WTC11 (cell line): ENCODE results near the gene CERS4. TPM values are rescaled to one million over a fixed set of nuclear protein-coding genes. Genes with fewer than 3 reads are reported as not detected.
A peak's percentile ranks its signal among the peaks of the same experiment; 100 is the strongest.

Source experiments
- ATAC-seq: fragments of 200-7000 bp; cut with Tn5 transposase; 2 replicates; pipeline ENCODE4 v1.10.0; 2021; ENCODE audit warnings: mild to moderate bottlenecking, moderate library complexity
- CTCF ChIA-PET: fragments of 300-600 bp; sonication (Branson Sonifier 250); formaldehyde crosslinking; loops from one replicate; lab custom pipeline; 2021; ENCODE audit warnings: antibody characterized with exemption; lab: Charles Lee
- POLR2A ChIA-PET: fragments of 350-600 bp; sonication (Branson Sonifier 250); formaldehyde crosslinking; loops from one replicate; lab custom pipeline; 2021; ENCODE audit warnings: antibody characterized with exemption; lab: Charles Lee
- DNase-seq: peaks from one replicate; pipeline ENCODE4 v3.0.0; 2021; ENCODE audit warnings: low spot score
- H3K27ac Mint-ChIP-seq: 2 replicates; pipeline ENCODE4 v1.8.0; 2021; ENCODE audit warnings: mixed read lengths
- H3K27me3 Mint-ChIP-seq: 2 replicates; pipeline ENCODE4 v1.8.0; 2021; ENCODE audit warnings: low read depth, mild to moderate bottlenecking, moderate library complexity, mixed read lengths
- H3K36me3 Mint-ChIP-seq: 2 replicates; pipeline ENCODE4 v1.8.0; 2021; ENCODE audit warnings: mixed read lengths
- H3K4me1 Mint-ChIP-seq: 2 replicates; pipeline ENCODE4 v1.8.0; 2022; ENCODE audit warnings: mixed read lengths
- H3K4me3 Mint-ChIP-seq: 2 replicates; pipeline ENCODE4 v1.8.0; 2021; ENCODE audit warnings: mild to moderate bottlenecking, moderate library complexity, mixed read lengths
- H3K9me3 Mint-ChIP-seq: 2 replicates; pipeline ENCODE4 v1.8.0; 2021; ENCODE audit warnings: mixed read lengths
- CBFB ChIP-seq: sonication (generic); formaldehyde crosslinking; IDR thresholded peaks from 2 replicates; pipeline ENCODE4 v1.8.1; 2022; ENCODE audit warnings: mild to moderate bottlenecking, low read depth, missing genetic modification reagents
- ESRRA ChIP-seq: sonication (generic); formaldehyde crosslinking; IDR thresholded peaks from 2 replicates; pipeline ENCODE4 v1.8.1; 2022; ENCODE audit warnings: mild to moderate bottlenecking, missing genetic modification reagents, borderline replicate concordance
- FOXJ3 ChIP-seq: sonication (generic); formaldehyde crosslinking; IDR thresholded peaks from 2 replicates; pipeline ENCODE4 v1.9.0; 2021; ENCODE audit warnings: missing genetic modification reagents, mild to moderate bottlenecking, borderline replicate concordance
- FOXP1 ChIP-seq: sonication (generic); formaldehyde crosslinking; IDR thresholded peaks from 2 replicates; pipeline ENCODE4 v1.8.0; 2022; ENCODE audit warnings: missing genetic modification reagents, mild to moderate bottlenecking, moderate library complexity, borderline replicate concordance
- HMGA2 ChIP-seq: fragments of 250-450 bp; sonication (Bioruptor Pico); IDR thresholded peaks from 2 replicates; pipeline ENCODE4 v1.4.0; 2021; ENCODE audit warnings: mild to moderate bottlenecking, moderate library complexity
- MXD4 ChIP-seq: fragments of 250-450 bp; sonication (Bioruptor Pico); IDR thresholded peaks from 2 replicates; pipeline ENCODE4 v1.8.0; 2021; ENCODE audit warnings: mild to moderate bottlenecking, moderate library complexity, borderline replicate concordance
- NR3C1 ChIP-seq: sonication (generic); formaldehyde crosslinking; conservative IDR thresholded peaks from 2 replicates; pipeline ENCODE4 v1.8.1; 2023; ENCODE audit warnings: low read depth, mild to moderate bottlenecking, missing genetic modification reagents
- TEAD1 ChIP-seq: sonication (generic); formaldehyde crosslinking; IDR thresholded peaks from 2 replicates; pipeline ENCODE4 v1.8.0; 2022; ENCODE audit warnings: mild to moderate bottlenecking, missing genetic modification reagents
- TP53 ChIP-seq: sonication (generic); formaldehyde crosslinking; IDR thresholded peaks from 2 replicates; pipeline ENCODE4 v1.8.1; 2023; ENCODE audit warnings: mild to moderate bottlenecking, missing genetic modification reagents
- ZNF416 ChIP-seq: fragments of 250-450 bp; sonication (Bioruptor Pico); IDR thresholded peaks from 2 replicates; pipeline ENCODE4 v1.9.0; 2021; ENCODE audit warnings: mild to moderate bottlenecking, inconsistent platforms
- total RNA-seq: library from RNA; stranded (reverse); gene quantifications from 3 replicates; pipeline ENCODE4 v1.2.3, GENCODE V29; 2021
- TF ChIP-seq, protein P1 (sequence below): fragments of 250-450 bp; sonication (Bioruptor Pico); IDR thresholded peaks from 2 replicates; pipeline ENCODE4 v1.9.0; 2021; ENCODE audit warnings: mild to moderate bottlenecking, borderline replicate concordance
- TF ChIP-seq, protein P2 (sequence below): fragments of 250-450 bp; sonication (Bioruptor Pico); conservative IDR thresholded peaks from 2 replicates; pipeline ENCODE4 v1.9.0; 2021; ENCODE audit warnings: mild to moderate bottlenecking
- TF ChIP-seq, protein P3 (sequence below): sonication (generic); formaldehyde crosslinking; IDR thresholded peaks from 2 replicates; pipeline ENCODE4 v1.8.1; 2022; ENCODE audit warnings: mild to moderate bottlenecking, missing genetic modification reagents, moderate library complexity, borderline replicate concordance
- TF ChIP-seq, protein P4 (sequence below): sonication (generic); formaldehyde crosslinking; conservative IDR thresholded peaks from 2 replicates; pipeline ENCODE4 v1.8.1; 2023; ENCODE audit warnings: mild to moderate bottlenecking, low read depth, missing genetic modification reagents, moderate library complexity
- TF ChIP-seq, protein P5 (sequence below): fragments of 250-450 bp; sonication (Bioruptor Pico); IDR thresholded peaks from 2 replicates; pipeline ENCODE4 v2.1.2; 2022; ENCODE audit warnings: mild to moderate bottlenecking, moderate library complexity
- TF ChIP-seq, protein P6 (sequence below): sonication (generic); formaldehyde crosslinking; IDR thresholded peaks from 2 replicates; pipeline ENCODE4 v1.8.1; 2023; ENCODE audit warnings: mild to moderate bottlenecking, missing genetic modification reagents, moderate library complexity
- TF ChIP-seq, protein P7 (sequence below): fragments of 250-450 bp; sonication (Bioruptor Pico); IDR thresholded peaks from 2 replicates; pipeline ENCODE4 v1.9.0; 2021; ENCODE audit warnings: mild to moderate bottlenecking
- TF ChIP-seq, protein P8 (sequence below): sonication (generic); formaldehyde crosslinking; IDR thresholded peaks from 2 replicates; pipeline ENCODE4 v1.8.0; 2022; ENCODE audit warnings: mild to moderate bottlenecking, missing genetic modification reagents

CERS4 gene
- total RNA-seq, 1 experiment from 2014 or later, result 116 TPM

DNA sequence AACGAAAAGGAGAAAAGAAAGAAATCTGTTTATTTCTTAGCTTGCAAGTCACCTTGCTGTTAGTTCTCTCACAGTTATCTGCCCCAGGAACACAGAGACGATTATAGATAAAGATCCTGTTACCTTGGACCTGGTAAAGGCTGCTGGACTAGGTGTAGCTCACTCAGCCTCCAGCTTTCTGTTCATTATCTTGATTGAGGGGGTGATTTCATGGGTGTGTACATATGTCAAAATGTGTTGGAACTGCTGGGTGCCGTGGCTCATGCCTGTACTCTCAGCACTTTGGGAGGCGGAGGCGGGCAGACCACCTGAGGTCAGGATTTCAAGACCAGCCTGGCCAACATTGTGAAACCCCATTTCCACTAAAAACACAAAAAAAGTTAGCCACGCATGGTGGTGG is 27.9 kb downstream of the CERS4 start (continued):
- TF ChIP-seq, protein P1, sequence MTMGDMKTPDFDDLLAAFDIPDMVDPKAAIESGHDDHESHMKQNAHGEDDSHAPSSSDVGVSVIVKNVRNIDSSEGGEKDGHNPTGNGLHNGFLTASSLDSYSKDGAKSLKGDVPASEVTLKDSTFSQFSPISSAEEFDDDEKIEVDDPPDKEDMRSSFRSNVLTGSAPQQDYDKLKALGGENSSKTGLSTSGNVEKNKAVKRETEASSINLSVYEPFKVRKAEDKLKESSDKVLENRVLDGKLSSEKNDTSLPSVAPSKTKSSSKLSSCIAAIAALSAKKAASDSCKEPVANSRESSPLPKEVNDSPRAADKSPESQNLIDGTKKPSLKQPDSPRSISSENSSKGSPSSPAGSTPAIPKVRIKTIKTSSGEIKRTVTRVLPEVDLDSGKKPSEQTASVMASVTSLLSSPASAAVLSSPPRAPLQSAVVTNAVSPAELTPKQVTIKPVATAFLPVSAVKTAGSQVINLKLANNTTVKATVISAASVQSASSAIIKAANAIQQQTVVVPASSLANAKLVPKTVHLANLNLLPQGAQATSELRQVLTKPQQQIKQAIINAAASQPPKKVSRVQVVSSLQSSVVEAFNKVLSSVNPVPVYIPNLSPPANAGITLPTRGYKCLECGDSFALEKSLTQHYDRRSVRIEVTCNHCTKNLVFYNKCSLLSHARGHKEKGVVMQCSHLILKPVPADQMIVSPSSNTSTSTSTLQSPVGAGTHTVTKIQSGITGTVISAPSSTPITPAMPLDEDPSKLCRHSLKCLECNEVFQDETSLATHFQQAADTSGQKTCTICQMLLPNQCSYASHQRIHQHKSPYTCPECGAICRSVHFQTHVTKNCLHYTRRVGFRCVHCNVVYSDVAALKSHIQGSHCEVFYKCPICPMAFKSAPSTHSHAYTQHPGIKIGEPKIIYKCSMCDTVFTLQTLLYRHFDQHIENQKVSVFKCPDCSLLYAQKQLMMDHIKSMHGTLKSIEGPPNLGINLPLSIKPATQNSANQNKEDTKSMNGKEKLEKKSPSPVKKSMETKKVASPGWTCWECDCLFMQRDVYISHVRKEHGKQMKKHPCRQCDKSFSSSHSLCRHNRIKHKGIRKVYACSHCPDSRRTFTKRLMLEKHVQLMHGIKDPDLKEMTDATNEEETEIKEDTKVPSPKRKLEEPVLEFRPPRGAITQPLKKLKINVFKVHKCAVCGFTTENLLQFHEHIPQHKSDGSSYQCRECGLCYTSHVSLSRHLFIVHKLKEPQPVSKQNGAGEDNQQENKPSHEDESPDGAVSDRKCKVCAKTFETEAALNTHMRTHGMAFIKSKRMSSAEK (CRISPR knock-in tag), result no peak
- TF ChIP-seq, protein P2, sequence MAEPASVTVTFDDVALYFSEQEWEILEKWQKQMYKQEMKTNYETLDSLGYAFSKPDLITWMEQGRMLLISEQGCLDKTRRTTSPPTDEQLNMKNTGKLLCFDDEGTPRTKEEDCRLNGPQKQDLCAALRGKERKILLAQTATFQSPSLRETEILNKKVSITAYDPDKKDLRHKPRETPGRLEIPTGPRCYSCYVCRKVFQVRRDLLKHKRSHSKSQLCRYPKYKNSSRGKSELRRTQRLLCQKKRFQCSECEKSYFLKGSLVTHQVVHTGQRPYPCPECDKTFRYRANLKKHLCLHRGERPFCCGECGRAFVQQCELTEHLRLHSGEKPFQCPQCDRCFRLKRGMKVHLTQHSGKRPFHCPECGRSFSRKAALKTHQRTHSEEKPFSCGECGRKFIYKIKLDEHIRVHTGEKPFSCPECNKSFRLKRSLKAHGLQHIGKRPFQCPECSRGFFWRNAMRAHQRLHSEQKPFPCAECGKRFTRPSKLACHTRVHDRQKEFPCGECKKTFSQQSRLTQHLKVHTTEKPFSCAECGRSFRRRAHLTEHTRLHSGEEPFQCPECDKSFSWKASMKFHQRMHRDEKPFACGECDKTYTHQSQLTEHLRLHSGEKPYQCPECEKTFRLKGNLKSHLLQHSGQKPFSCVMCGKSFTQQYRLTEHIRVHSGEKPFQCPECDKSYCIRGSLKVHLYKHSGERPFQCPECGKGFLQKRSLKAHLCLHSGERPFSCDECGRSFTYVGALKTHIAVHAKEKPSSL, result no peak
- TF ChIP-seq CBFB (CRISPR knock-in tag) (no peak), FOXJ3 (CRISPR knock-in tag) (no peak), ESRRA (CRISPR knock-in tag) (no peak), MXD4 (CRISPR knock-in tag) (no peak)
- TF ChIP-seq, protein P3, sequence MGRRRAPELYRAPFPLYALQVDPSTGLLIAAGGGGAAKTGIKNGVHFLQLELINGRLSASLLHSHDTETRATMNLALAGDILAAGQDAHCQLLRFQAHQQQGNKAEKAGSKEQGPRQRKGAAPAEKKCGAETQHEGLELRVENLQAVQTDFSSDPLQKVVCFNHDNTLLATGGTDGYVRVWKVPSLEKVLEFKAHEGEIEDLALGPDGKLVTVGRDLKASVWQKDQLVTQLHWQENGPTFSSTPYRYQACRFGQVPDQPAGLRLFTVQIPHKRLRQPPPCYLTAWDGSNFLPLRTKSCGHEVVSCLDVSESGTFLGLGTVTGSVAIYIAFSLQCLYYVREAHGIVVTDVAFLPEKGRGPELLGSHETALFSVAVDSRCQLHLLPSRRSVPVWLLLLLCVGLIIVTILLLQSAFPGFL, result no peak
- TF ChIP-seq, protein P4, sequence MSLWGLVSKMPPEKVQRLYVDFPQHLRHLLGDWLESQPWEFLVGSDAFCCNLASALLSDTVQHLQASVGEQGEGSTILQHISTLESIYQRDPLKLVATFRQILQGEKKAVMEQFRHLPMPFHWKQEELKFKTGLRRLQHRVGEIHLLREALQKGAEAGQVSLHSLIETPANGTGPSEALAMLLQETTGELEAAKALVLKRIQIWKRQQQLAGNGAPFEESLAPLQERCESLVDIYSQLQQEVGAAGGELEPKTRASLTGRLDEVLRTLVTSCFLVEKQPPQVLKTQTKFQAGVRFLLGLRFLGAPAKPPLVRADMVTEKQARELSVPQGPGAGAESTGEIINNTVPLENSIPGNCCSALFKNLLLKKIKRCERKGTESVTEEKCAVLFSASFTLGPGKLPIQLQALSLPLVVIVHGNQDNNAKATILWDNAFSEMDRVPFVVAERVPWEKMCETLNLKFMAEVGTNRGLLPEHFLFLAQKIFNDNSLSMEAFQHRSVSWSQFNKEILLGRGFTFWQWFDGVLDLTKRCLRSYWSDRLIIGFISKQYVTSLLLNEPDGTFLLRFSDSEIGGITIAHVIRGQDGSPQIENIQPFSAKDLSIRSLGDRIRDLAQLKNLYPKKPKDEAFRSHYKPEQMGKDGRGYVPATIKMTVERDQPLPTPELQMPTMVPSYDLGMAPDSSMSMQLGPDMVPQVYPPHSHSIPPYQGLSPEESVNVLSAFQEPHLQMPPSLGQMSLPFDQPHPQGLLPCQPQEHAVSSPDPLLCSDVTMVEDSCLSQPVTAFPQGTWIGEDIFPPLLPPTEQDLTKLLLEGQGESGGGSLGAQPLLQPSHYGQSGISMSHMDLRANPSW (CRISPR knock-in tag), result no peak
- TF ChIP-seq, protein P5, sequence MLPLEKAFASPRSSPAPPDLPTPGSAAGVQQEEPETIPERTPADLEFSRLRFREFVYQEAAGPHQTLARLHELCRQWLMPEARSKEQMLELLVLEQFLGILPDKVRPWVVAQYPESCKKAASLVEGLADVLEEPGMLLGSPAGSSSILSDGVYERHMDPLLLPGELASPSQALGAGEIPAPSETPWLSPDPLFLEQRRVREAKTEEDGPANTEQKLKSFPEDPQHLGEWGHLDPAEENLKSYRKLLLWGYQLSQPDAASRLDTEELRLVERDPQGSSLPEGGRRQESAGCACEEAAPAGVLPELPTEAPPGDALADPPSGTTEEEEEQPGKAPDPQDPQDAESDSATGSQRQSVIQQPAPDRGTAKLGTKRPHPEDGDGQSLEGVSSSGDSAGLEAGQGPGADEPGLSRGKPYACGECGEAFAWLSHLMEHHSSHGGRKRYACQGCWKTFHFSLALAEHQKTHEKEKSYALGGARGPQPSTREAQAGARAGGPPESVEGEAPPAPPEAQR (CRISPR knock-in tag), result no peak

DNA sequence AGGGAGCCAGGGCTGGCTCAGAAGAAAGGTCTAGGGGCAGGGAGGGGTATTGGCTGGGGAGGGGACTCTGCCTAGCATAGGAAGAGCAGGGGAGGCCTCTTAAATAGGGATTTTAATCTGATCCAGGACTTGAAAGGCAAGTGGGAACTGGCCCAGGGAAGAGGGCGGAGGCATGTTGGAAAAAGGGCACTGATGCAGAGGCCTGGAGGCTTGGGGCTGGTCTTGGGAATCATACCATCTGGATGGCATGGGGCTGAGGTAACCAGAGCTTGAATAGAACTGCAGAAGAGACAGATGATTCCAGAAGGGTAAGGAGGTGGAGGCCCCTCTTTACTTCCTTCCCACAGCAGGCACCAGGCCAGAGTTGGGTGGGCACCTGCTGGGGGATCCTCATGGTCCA is 29.1 kb downstream of the CERS4 start:
- H3K4me1 Mint-ChIP-seq, result peaks cover 15% of the 10 kb centered on the region
- DNase-seq (no peak), ATAC-seq (no peak)
- peaks cover 19% of the 10 kb centered on the region for H3K36me3 Mint-ChIP-seq
- POLR2A ChIA-PET, result interaction anchor here (0.5 kb wide), 1 partner anchor 63 kb away, joined by 4 read pairs; no protein-coding TSS in a partner anchor
- CTCF ChIA-PET, result interaction anchor here (1.1 kb wide), 1 partner anchor 80 kb away, joined by 5 read pairs; no protein-coding TSS in a partner anchor
- H3K4me3 Mint-ChIP-seq, result no peak overlapping the region
- no peaks in the 10 kb centered on the region for H3K27me3 Mint-ChIP-seq
- peaks cover 8% of the 10 kb centered on the region for H3K9me3 Mint-ChIP-seq
- peak overlapping the region; percentile 60; the same call in 1 of the 2 replicates for H3K27ac Mint-ChIP-seq
- TF ChIP-seq, protein P6, sequence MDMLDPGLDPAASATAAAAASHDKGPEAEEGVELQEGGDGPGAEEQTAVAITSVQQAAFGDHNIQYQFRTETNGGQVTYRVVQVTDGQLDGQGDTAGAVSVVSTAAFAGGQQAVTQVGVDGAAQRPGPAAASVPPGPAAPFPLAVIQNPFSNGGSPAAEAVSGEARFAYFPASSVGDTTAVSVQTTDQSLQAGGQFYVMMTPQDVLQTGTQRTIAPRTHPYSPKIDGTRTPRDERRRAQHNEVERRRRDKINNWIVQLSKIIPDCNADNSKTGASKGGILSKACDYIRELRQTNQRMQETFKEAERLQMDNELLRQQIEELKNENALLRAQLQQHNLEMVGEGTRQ (CRISPR knock-in tag), result no peak
- no peak for TF ChIP-seq FOXP1 (CRISPR knock-in tag)
- TF ChIP-seq NR3C1 (CRISPR knock-in tag), result no peak
- TF ChIP-seq, protein P7, sequence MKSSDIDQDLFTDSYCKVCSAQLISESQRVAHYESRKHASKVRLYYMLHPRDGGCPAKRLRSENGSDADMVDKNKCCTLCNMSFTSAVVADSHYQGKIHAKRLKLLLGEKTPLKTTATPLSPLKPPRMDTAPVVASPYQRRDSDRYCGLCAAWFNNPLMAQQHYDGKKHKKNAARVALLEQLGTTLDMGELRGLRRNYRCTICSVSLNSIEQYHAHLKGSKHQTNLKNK (CRISPR knock-in tag), result no peak
- TF ChIP-seq, protein P4 (CRISPR knock-in tag), result no peak
- TF ChIP-seq ZNF416 (CRISPR knock-in tag), result no peak
- no peak for TF ChIP-seq HMGA2 (CRISPR knock-in tag)
- no peak for TF ChIP-seq TEAD1 (CRISPR knock-in tag)
- TF ChIP-seq, protein P8, sequence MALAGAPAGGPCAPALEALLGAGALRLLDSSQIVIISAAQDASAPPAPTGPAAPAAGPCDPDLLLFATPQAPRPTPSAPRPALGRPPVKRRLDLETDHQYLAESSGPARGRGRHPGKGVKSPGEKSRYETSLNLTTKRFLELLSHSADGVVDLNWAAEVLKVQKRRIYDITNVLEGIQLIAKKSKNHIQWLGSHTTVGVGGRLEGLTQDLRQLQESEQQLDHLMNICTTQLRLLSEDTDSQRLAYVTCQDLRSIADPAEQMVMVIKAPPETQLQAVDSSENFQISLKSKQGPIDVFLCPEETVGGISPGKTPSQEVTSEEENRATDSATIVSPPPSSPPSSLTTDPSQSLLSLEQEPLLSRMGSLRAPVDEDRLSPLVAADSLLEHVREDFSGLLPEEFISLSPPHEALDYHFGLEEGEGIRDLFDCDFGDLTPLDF, result no peak
- no peak for TF ChIP-seq TP53 (CRISPR knock-in tag)
